ENCODE results near the gene PDGFRB. TPM values are rescaled to one million over a fixed set of nuclear protein-coding genes. Genes with fewer than 3 reads are reported as not detected.

PDGFRB gene
- total and polyA plus RNA-seq, 12 donors = 15.5 to 101 (median 42.9) TPM

GRCh38 chr5:150166650-150167511 lies 11.2 kb upstream of the PDGFRB start, which contains the start of gene CDX1:
Gene CDX1 (plus strand): TSS chr5:150166778. CDS start chr5:150166877, 99 bp downstream.
- ATAC-seq (no peak), DNase-seq (no peak)
- intact Hi-C loops (cut with DNase I) = loop anchor here in 1 of 10 donors (10.0 kb wide), 2 partner anchors 178 to 268 kb away; no protein-coding TSS in a partner anchor
- Histone ChIP-seq H3K4me3 (no peak within 1 kb of the TSS), H3K4me1 (peaks cover 4 to 56% (median 29%) of the 10 kb centered on the region in 9 donors), H3K27ac (peak within 1 kb of the TSS in 1 of 10 donors; percentile 74), H3K27me3 (peaks cover 0 to 44% (median 10%) of the 10 kb centered on the region in 7 donors), H3K9me3 (no peaks in the 10 kb centered on the region), H3K36me3 (no peaks in the 10 kb centered on the region)
- TF ChIP-seq, protein P1, sequence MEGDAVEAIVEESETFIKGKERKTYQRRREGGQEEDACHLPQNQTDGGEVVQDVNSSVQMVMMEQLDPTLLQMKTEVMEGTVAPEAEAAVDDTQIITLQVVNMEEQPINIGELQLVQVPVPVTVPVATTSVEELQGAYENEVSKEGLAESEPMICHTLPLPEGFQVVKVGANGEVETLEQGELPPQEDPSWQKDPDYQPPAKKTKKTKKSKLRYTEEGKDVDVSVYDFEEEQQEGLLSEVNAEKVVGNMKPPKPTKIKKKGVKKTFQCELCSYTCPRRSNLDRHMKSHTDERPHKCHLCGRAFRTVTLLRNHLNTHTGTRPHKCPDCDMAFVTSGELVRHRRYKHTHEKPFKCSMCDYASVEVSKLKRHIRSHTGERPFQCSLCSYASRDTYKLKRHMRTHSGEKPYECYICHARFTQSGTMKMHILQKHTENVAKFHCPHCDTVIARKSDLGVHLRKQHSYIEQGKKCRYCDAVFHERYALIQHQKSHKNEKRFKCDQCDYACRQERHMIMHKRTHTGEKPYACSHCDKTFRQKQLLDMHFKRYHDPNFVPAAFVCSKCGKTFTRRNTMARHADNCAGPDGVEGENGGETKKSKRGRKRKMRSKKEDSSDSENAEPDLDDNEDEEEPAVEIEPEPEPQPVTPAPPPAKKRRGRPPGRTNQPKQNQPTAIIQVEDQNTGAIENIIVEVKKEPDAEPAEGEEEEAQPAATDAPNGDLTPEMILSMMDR (IDR thresholded peaks at IDR 0.05) = no peak
- WGBS, 2 donors = 44 to 48% methylated on average over 73 to 93 of the region's 93 CpGs

DNA sequence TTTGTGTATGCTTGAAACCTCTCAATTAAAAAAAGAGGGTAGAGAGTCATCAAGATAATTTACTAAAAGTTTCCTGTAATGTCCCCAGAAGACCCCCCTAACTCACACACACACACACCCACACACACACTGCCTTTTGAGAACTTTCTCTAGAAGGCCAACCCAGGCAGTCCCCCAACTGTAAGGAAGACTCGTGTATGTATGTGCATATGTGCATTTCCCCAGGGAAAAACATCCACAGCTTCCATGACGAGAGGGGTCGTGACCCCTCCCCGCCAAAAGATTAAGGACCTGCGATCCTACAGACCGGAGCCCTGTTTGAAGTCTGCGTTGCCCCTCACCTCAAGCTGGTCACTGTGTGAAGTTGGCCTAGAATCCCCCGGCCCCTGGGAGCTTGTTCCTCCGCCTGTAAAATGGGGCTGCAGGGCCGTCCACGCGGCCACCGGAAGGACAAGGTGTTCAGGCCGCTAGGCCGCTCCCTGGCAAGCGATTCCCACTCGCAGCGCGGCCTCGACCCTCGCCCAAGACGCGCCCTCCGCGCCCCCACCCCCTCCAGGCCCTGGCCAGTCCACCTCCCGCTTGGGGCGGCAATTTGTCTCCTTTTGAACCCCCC lies 10.5 kb upstream of the PDGFRB start:
- Histone ChIP-seq H3K36me3 (no peaks in the 10 kb centered on the region), H3K9me3 (no peaks in the 10 kb centered on the region), H3K4me3 (no peak overlapping the region), H3K4me1 (peaks cover 7 to 63% (median 36%) of the 10 kb centered on the region in 9 donors), H3K27me3 (peaks cover 0 to 44% (median 10%) of the 10 kb centered on the region in 7 donors), H3K27ac (no peak overlapping the region)
- intact Hi-C loops (cut with DNase I) = loop anchor here in 1 of 10 donors (10.0 kb wide), 2 partner anchors 179 to 269 kb away; no protein-coding TSS in a partner anchor
- ATAC-seq (no peak), DNase-seq (no peak)
- 75 to 82% methylated on average over 27 of the region's 27 CpGs for WGBS, 2 donors
- TF ChIP-seq, protein P1 (IDR thresholded peaks at IDR 0.05) = no peak

- TF ChIP-seq, protein P1 (IDR thresholded peaks at IDR 0.05) = no peak
- H3K36me3 ChIP-seq = no peaks in the 10 kb centered on the region
- peaks cover 8 to 78% (median 54%) of the 10 kb centered on the region in 9 donors for H3K4me1 ChIP-seq
- intact Hi-C loops (cut with DNase I) = loop anchor here in 3 of 10 donors (5.0 to 10.0 kb wide), 3 partner anchors 53 to 270 kb away; no protein-coding TSS in a partner anchor
- peak overlapping the region in 9 of 10 donors; percentile 40 to 92 (median 74) for H3K27ac ChIP-seq
- H3K4me3 ChIP-seq = no peak overlapping the region
- 50 to 54% methylated on average over 6 of the region's 6 CpGs for WGBS, 2 donors
- H3K9me3 ChIP-seq = no peaks in the 10 kb centered on the region
- peaks cover 0 to 34% (median 10%) of the 10 kb centered on the region in 7 donors for H3K27me3 ChIP-seq
- DNase-seq (no peak), ATAC-seq (peak in 3 of 8 donors; percentile 4 to 22 (median 6))
Observed at GRCh38 chr5:150164211-150164980, 8.8 kb upstream of the PDGFRB start.
